Activated T-helper 17 cell treated with anti-CD3 and anti-CD28 coated beads, Interleukin-2, amount 50 U/mL, for 72 hours (primary cell): ENCODE results near the gene NEFH. TPM values are rescaled to one million over a fixed set of nuclear protein-coding genes. Genes with fewer than 3 reads are reported as not detected.
"Not testable (repeated sequence)": the region's sequence is repeated elsewhere in the genome, so short reads cannot be mapped to it uniquely, and the experiment has no call there.

Source experiments
- ATAC-seq: fragments of 150-1000 bp; cut with Tn5 transposase; replicated peaks from 2 replicates; pipeline ENCODE4 v1.10.0; 2021; ENCODE audit warnings: mild to moderate bottlenecking, moderate library complexity
- H3K27ac Mint-ChIP-seq: one replicate; pipeline ENCODE4 v1.8.0; 2022; ENCODE audit warnings: mixed read lengths
- H3K27me3 Mint-ChIP-seq: one replicate; pipeline ENCODE4 v1.8.0; 2022; ENCODE audit warnings: mixed read lengths
- H3K36me3 Mint-ChIP-seq: one replicate; pipeline ENCODE4 v1.8.0; 2022; ENCODE audit warnings: low read depth, mild to moderate bottlenecking, mixed read lengths
- H3K4me1 Mint-ChIP-seq: one replicate; pipeline ENCODE4 v1.8.0; 2022; ENCODE audit warnings: mixed read lengths
- H3K4me3 Mint-ChIP-seq: one replicate; pipeline ENCODE4 v1.8.0; 2022; ENCODE audit warnings: mild to moderate bottlenecking, mixed read lengths
- H3K9me3 Mint-ChIP-seq: one replicate; pipeline ENCODE4 v1.8.0; 2022; ENCODE audit warnings: mixed read lengths
- total RNA-seq, 2 donors: library from RNA; stranded (reverse); gene quantifications; one replicate each; pipeline ENCODE4 v1.2.3, GENCODE V29; 2022

Gene NEFH
- total RNA-seq, 2 donors from 2014 or later: 1.3 to 2.9 TPM

DNA sequence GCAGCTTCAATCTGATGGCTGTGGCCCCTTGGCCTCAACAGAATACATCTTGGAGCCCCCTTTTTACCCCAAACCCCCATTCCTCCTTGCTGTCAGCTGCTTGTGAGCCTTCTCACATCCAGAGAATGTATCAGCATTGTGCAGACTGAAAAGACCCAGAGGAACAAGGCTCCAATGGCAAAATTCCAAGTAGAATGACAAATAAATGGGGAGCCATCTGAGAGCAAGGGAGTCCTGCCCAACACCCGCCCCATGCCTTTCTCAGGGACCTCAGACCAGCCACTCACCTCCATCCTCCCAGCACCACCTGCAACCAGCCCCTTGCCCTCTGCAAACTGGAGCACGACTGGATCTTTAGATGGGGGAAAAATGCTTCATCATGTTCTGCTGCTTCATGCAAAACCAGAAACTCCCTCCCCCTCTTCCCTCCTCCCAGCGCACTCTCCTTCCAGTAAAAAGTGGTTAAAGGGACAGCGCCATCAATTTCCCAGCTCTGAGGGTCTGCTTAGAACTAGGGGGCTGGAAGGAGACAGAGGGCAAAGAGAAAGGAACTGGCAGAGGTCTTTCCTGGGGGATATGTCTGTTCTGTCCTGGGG, 2.2 kb upstream of the NEFH start:
- Mint-ChIP-seq H3K4me3 (no peak overlapping the region), H3K9me3 (no peaks in the 10 kb centered on the region), H3K4me1 (no peaks in the 10 kb centered on the region), H3K36me3 (peaks cover 4% of the 10 kb centered on the region), H3K27me3 (peaks cover 39% of the 10 kb centered on the region), H3K27ac (no peak overlapping the region)
- no peak for ATAC-seq

- H3K27ac Mint-ChIP-seq: no peak overlapping the region
- peaks cover 39% of the 10 kb centered on the region for H3K27me3 Mint-ChIP-seq
- H3K36me3 Mint-ChIP-seq: peaks cover 4% of the 10 kb centered on the region
- H3K4me1 Mint-ChIP-seq: no peaks in the 10 kb centered on the region
- H3K4me3 Mint-ChIP-seq: no peak overlapping the region
- H3K9me3 Mint-ChIP-seq: no peaks in the 10 kb centered on the region
- ATAC-seq: no peak
Observed at GRCh38 chr22:29478326-29479276, 1.4 kb upstream of the NEFH start.

DNA sequence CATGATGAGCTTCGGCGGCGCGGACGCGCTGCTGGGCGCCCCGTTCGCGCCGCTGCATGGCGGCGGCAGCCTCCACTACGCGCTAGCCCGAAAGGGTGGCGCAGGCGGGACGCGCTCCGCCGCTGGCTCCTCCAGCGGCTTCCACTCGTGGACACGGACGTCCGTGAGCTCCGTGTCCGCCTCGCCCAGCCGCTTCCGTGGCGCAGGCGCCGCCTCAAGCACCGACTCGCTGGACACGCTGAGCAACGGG, 169 bp downstream of the NEFH start:
- no peak overlapping the region for H3K4me3 Mint-ChIP-seq
- ATAC-seq: no peak
- H3K4me1 Mint-ChIP-seq: no peaks in the 10 kb centered on the region

DNA sequence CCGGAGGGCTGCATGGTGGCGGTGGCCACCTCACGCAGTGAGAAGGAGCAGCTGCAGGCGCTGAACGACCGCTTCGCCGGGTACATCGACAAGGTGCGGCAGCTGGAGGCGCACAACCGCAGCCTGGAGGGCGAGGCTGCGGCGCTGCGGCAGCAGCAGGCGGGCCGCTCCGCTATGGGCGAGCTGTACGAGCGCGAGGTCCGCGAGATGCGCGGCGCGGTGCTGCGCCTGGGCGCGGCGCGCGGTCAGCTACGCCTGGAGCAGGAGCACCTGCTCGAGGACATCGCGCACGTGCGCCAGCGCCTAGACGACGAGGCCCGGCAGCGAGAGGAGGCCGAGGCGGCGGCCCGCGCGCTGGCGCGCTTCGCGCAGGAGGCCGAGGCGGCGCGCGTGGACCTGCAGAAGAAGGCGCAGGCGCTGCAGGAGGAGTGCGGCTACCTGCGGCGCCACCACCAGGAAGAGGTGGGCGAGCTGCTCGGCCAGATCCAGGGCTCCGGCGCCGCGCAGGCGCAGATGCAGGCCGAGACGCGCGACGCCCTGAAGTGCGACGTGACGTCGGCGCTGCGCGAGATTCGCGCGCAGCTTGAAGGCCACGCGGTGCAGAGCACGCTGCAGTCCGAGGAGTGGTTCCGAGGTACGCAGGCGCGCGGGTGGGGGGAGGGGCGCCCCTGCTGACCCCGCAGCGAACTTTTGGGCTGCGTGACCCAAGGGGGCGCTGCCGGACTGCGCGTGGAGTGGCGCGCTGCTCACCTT, 670 bp downstream of the NEFH start:
- peaks cover 37% of the 10 kb centered on the region for H3K27me3 Mint-ChIP-seq
- peaks cover 4% of the 10 kb centered on the region for H3K36me3 Mint-ChIP-seq
- H3K4me1 Mint-ChIP-seq: no peaks in the 10 kb centered on the region
- ATAC-seq: peak; percentile 62
- H3K9me3 Mint-ChIP-seq: no peaks in the 10 kb centered on the region
- peak overlapping the region; percentile 62 for H3K4me3 Mint-ChIP-seq
- H3K27ac Mint-ChIP-seq: no peak overlapping the region

More for the DNA sequence above, 169 bp downstream of the NEFH start:
- Mint-ChIP-seq H3K27me3 (peaks cover 39% of the 10 kb centered on the region), H3K9me3 (no peaks in the 10 kb centered on the region), H3K27ac (no peak overlapping the region), H3K36me3 (peaks cover 4% of the 10 kb centered on the region)

GRCh38 chr22:29481265-29482000, 1.4 kb downstream of the NEFH start:
- Mint-ChIP-seq H3K36me3 (peaks cover 4% of the 10 kb centered on the region), H3K4me3 (peak overlapping the region; percentile 62), H3K27me3 (peaks cover 31% of the 10 kb centered on the region), H3K4me1 (no peaks in the 10 kb centered on the region), H3K9me3 (no peaks in the 10 kb centered on the region), H3K27ac (no peak overlapping the region)
- ATAC-seq: no peak

GRCh38 chr22:29482253-29482652, 2.2 kb downstream of the NEFH start:
- Mint-ChIP-seq H3K27ac (no peak overlapping the region), H3K4me1 (no peaks in the 10 kb centered on the region), H3K27me3 (peaks cover 29% of the 10 kb centered on the region), H3K36me3 (peaks cover 4% of the 10 kb centered on the region), H3K4me3 (peak overlapping the region; percentile 62), H3K9me3 (no peaks in the 10 kb centered on the region)
- no peak for ATAC-seq

GRCh38 chr22:29482726-29483125, 2.7 kb downstream of the NEFH start:
- H3K4me3 Mint-ChIP-seq: no peak overlapping the region
- no peak overlapping the region for H3K27ac Mint-ChIP-seq
- ATAC-seq: no peak
- no peaks in the 10 kb centered on the region for H3K4me1 Mint-ChIP-seq
- peaks cover 32% of the 10 kb centered on the region for H3K27me3 Mint-ChIP-seq
- peaks cover 4% of the 10 kb centered on the region for H3K36me3 Mint-ChIP-seq
- no peaks in the 10 kb centered on the region for H3K9me3 Mint-ChIP-seq

DNA sequence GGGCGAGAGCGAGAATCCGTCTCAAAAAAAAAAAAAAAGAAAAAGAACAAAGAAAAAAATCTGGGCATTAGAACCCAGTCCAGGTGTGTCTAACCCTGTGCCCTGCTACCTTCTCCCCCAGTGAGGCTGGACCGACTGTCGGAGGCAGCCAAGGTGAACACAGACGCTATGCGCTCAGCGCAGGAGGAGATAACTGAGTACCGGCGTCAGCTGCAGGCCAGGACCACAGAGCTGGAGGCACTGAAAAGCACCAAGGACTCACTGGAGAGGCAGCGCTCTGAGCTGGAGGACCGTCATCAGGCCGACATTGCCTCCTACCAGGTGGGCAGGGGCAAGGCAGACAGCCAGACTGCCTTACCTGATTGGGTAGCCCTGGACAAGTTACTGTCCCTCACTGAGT, 3.2 kb downstream of the NEFH start:
- Mint-ChIP-seq H3K4me3 (no peak overlapping the region), H3K36me3 (peaks cover 4% of the 10 kb centered on the region), H3K27ac (no peak overlapping the region), H3K4me1 (no peaks in the 10 kb centered on the region), H3K9me3 (no peaks in the 10 kb centered on the region), H3K27me3 (peaks cover 29% of the 10 kb centered on the region)
- no peak for ATAC-seq

- peaks cover 4% of the 10 kb centered on the region for H3K36me3 Mint-ChIP-seq
- H3K4me1 Mint-ChIP-seq: no peaks in the 10 kb centered on the region
- no peak overlapping the region for H3K4me3 Mint-ChIP-seq
- H3K27ac Mint-ChIP-seq: no peak overlapping the region
- peaks cover 15% of the 10 kb centered on the region for H3K27me3 Mint-ChIP-seq
- no peak for ATAC-seq
- no peaks in the 10 kb centered on the region for H3K9me3 Mint-ChIP-seq
Observed at GRCh38 chr22:29484642-29485041, 4.6 kb downstream of the NEFH start.

- H3K4me1 Mint-ChIP-seq: no peaks in the 10 kb centered on the region
- H3K4me3 Mint-ChIP-seq: no peak overlapping the region
- no peaks in the 10 kb centered on the region for H3K9me3 Mint-ChIP-seq
- ATAC-seq: no peak
- H3K27ac Mint-ChIP-seq: no peak overlapping the region
- peaks cover 4% of the 10 kb centered on the region for H3K36me3 Mint-ChIP-seq
- peaks cover 13% of the 10 kb centered on the region for H3K27me3 Mint-ChIP-seq
Observed at GRCh38 chr22:29485448-29485847, 5.4 kb downstream of the NEFH start.

- Mint-ChIP-seq H3K4me1 (no peaks in the 10 kb centered on the region), H3K36me3 (no peaks in the 10 kb centered on the region), H3K9me3 (no peaks in the 10 kb centered on the region), H3K27me3 (peaks cover 3% of the 10 kb centered on the region), H3K4me3 (no peak overlapping the region), H3K27ac (no peak overlapping the region)
- no peak for ATAC-seq
Observed at GRCh38 chr22:29487426-29487986, 7.5 kb downstream of the NEFH start.

GRCh38 chr22:29489127-29489780, 9.2 kb downstream of the NEFH start:
- not testable (repeated sequence) for H3K4me3 Mint-ChIP-seq, H3K9me3 Mint-ChIP-seq, H3K27me3 Mint-ChIP-seq, H3K27ac Mint-ChIP-seq, H3K36me3 Mint-ChIP-seq, H3K4me1 Mint-ChIP-seq, ATAC-seq

- peaks cover 3% of the 10 kb centered on the region for H3K27me3 Mint-ChIP-seq
- H3K27ac Mint-ChIP-seq: no peak overlapping the region
- no peaks in the 10 kb centered on the region for H3K36me3 Mint-ChIP-seq
- H3K9me3 Mint-ChIP-seq: no peaks in the 10 kb centered on the region
- ATAC-seq: no peak
- no peaks in the 10 kb centered on the region for H3K4me1 Mint-ChIP-seq
- H3K4me3 Mint-ChIP-seq: no peak overlapping the region
Observed at GRCh38 chr22:29491012-29491411, 11.0 kb downstream of the NEFH start.

GRCh38 chr22:29493636-29494035, 13.6 kb downstream of the NEFH start:
- no peak for ATAC-seq
- Mint-ChIP-seq H3K36me3 (no peaks in the 10 kb centered on the region), H3K9me3 (no peaks in the 10 kb centered on the region), H3K27ac (no peak overlapping the region), H3K4me1 (no peaks in the 10 kb centered on the region), H3K27me3 (no peaks in the 10 kb centered on the region), H3K4me3 (no peak overlapping the region)
